SK-N-SH (cell line): ENCODE results near the gene CREB3. TPM values are rescaled to one million over a fixed set of nuclear protein-coding genes. Genes with fewer than 3 reads are reported as not detected.

ENCODE experiments used
- CTCF ChIA-PET: fragments of 300-600, 350-600 bp; formaldehyde crosslinking; extraction: SDS; loops from one replicate; lab custom pipeline; 2021; lab: Yijun Ruan, JAX
- POLR2A ChIA-PET: fragments of 350-600 bp; sonication (Branson Sonifier 250); formaldehyde crosslinking; extraction: SDS; loops from one replicate; lab custom pipeline; 2020; ENCODE audit warnings: antibody characterized with exemption, inconsistent platforms; lab: Yijun Ruan, JAX
- DNase-seq: peaks from one replicate; pipeline ENCODE4 v3.0.0; 2012
- H2AFZ ChIP-seq: fragments of 200-600 bp; sonication (generic); 2 replicates; pipeline ENCODE4 v1.8.1; 2016; ENCODE audit warnings: antibody characterized with exemption, mild to moderate bottlenecking, low read depth
- H3F3A ChIP-seq: fragments of 200-600 bp; sonication (generic); replicated peaks from 2 replicates; pipeline ENCODE3; 2016; ENCODE audit warnings: antibody characterized with exemption, mild to moderate bottlenecking; ENCODE audit not compliant: insufficient read depth
- H3K27ac ChIP-seq, 2 experiments: fragments of 200-500 bp in 1 of 2; fragments of 200-600 bp in 1 of 2; sonication (Bioruptor generic) in 1 of 2; sonication (generic), shearing (Covaris generic) in 1 of 2; 2 replicates each; pipeline versions ENCODE4 v1.5.1 to v1.6.1; 2014 to 2016; ENCODE audit warnings: low read depth in 2 of 2, inconsistent platforms in 1 of 2, low read length in 1 of 2, mild to moderate bottlenecking in 1 of 2, mixed read lengths in 1 of 2
- H3K27me3 ChIP-seq: fragments of 200-600 bp; sonication (generic), shearing (Covaris generic); 2 replicates; pipeline ENCODE4 v1.6.1; 2016; ENCODE audit warnings: mixed run types; ENCODE audit not compliant: insufficient read depth
- H3K36me3 ChIP-seq, 2 experiments: fragments of 200-500 bp in 1 of 2; fragments of 200-600 bp in 1 of 2; sonication (Bioruptor generic) in 1 of 2; sonication (generic) in 1 of 2; replicated peaks in 1 of 2; 2 replicates each; pipeline versions ENCODE3 to v1.5.1; 2014 to 2016; ENCODE audit warnings: low read length in 1 of 2, mild to moderate bottlenecking in 1 of 2; ENCODE audit not compliant: insufficient read depth in 2 of 2, control insufficient read depth in 1 of 2
- H3K4me1 ChIP-seq, 2 experiments: fragments of 200-500 bp in 1 of 2; fragments of 200-600 bp in 1 of 2; sonication (Bioruptor generic) in 1 of 2; sonication (generic), shearing (Covaris generic) in 1 of 2; 2 replicates each; pipeline versions ENCODE4 v1.5.1 to v1.6.1; 2014 to 2016; ENCODE audit warnings: low read depth in 1 of 2, low read length in 1 of 2, mixed run types in 1 of 2; ENCODE audit not compliant: insufficient read depth in 2 of 2, control insufficient read depth in 1 of 2
- H3K4me2 ChIP-seq: fragments of 200-600 bp; sonication (generic), shearing (Covaris generic); 2 replicates; pipeline ENCODE4 v1.6.1; 2017; ENCODE audit warnings: mixed run types
- H3K4me3 ChIP-seq, 2 experiments: fragments of 200-500 bp in 1 of 2; fragments of 200-600 bp in 1 of 2; sonication (Bioruptor generic) in 1 of 2; sonication (generic), shearing (Covaris generic) in 1 of 2; 2 replicates each; pipeline versions ENCODE4 v1.5.1 to v1.8.1; 2014 to 2016; ENCODE audit warnings: low read depth in 2 of 2, inconsistent platforms in 1 of 2, low read length in 1 of 2, mild to moderate bottlenecking in 1 of 2, mixed read lengths in 1 of 2, moderate library complexity in 1 of 2
- H3K79me2 ChIP-seq: fragments of 200-600 bp; sonication (generic); 2 replicates; pipeline ENCODE4 v1.8.1; 2017; ENCODE audit warnings: mild to moderate bottlenecking; ENCODE audit not compliant: insufficient read depth
- H3K9ac ChIP-seq: fragments of 200-600 bp; sonication (generic); 2 replicates; pipeline ENCODE4 v1.6.1; 2017; ENCODE audit warnings: mixed run types
- H3K9me2 ChIP-seq: fragments of 200-600 bp; sonication (generic); 2 replicates; pipeline ENCODE4 v1.6.1; 2017; ENCODE audit warnings: mixed run types
- H3K9me3 ChIP-seq: fragments of 200-600 bp; sonication (generic); 2 replicates; pipeline ENCODE4 v1.6.1; 2017; ENCODE audit warnings: mixed run types, mild to moderate bottlenecking, moderate library complexity
- H4K20me1 ChIP-seq: fragments of 200-600 bp; sonication (generic); 2 replicates; pipeline ENCODE4 v1.6.1; 2017; ENCODE audit warnings: mild to moderate bottlenecking, mixed run types; ENCODE audit not compliant: insufficient read depth
- CTCF ChIP-seq: fragments of 200-600 bp; sonication (generic); IDR thresholded peaks from 2 replicates; pipeline ENCODE4 v1.6.1; 2017; ENCODE audit warnings: antibody characterized with exemption, mild to moderate bottlenecking, moderate library complexity
- ELF1 ChIP-seq: IDR thresholded peaks from 2 replicates; pipeline ENCODE4 v1.4.0; 2012
- FOSL2 ChIP-seq: IDR thresholded peaks from 2 replicates; pipeline ENCODE4 v1.4.0; 2012; ENCODE audit warnings: low read depth, mild to moderate bottlenecking, moderate library complexity, borderline replicate concordance
- FOXJ3 ChIP-seq: sonication (generic); formaldehyde crosslinking; IDR thresholded peaks from 2 replicates; pipeline ENCODE4 v1.5.1; 2020; ENCODE audit warnings: mild to moderate bottlenecking, missing genetic modification reagents
- GATA2 ChIP-seq: sonication (generic); formaldehyde crosslinking; IDR thresholded peaks from 2 replicates; pipeline ENCODE4 v1.5.0; 2020; ENCODE audit warnings: mild to moderate bottlenecking, missing genetic modification reagents
- JUND ChIP-seq: IDR thresholded peaks from 2 replicates; pipeline ENCODE4 v1.4.0; 2012
- MXI1 ChIP-seq: IDR thresholded peaks from 2 replicates; pipeline ENCODE4 v1.6.1; 2012; ENCODE audit warnings: mild to moderate bottlenecking, low read depth, low read length, improper control_type of control experiment
- NRF1 ChIP-seq: IDR thresholded peaks from 2 replicates; pipeline ENCODE4 v1.6.1; 2012; ENCODE audit warnings: low read depth, mild to moderate bottlenecking, low read length
- RCOR1 ChIP-seq: fragments of 150-350 bp; IDR thresholded peaks from 2 replicates; pipeline ENCODE4 v1.6.1; 2017; ENCODE audit warnings: antibody characterized with exemption, low read length
- REST ChIP-seq: IDR thresholded peaks from 2 replicates; pipeline ENCODE4 v1.6.1; 2012; ENCODE audit warnings: mild to moderate bottlenecking, low read depth, low read length, moderate library complexity
- SIN3A ChIP-seq: IDR thresholded peaks from 2 replicates; pipeline ENCODE4 v1.6.1; 2012; ENCODE audit warnings: low read depth, mild to moderate bottlenecking, low read length, moderate library complexity, borderline replicate concordance
- SMC3 ChIP-seq: IDR thresholded peaks from 2 replicates; pipeline ENCODE4 v1.6.1; 2012; ENCODE audit warnings: low read depth, low read length, improper control_type of control experiment
- TAF1 ChIP-seq: IDR thresholded peaks from 2 replicates; pipeline ENCODE4 v1.6.1; 2012; ENCODE audit warnings: low read depth, mild to moderate bottlenecking, low read length, moderate library complexity, borderline replicate concordance
- TCF12 ChIP-seq: IDR thresholded peaks from 2 replicates; pipeline ENCODE4 v1.4.0; 2012
- WGBS: methylation state at CpG from one replicate; pipeline ENCODE4 v1.1.6; 2017; ENCODE audit warnings: low lambda C conversion rate; 5-methylcytosine and 5-hydroxymethylcytosine counted together
- polyA plus RNA-seq, 3 experiments: library from polyadenylated mRNA; depleted of rRNA; stranded (reverse); fragments of >200 nt; gene quantifications; 2 replicates each; pipeline ENCODE4 v1.2.3, GENCODE V29; 2012
- TF ChIP-seq, protein P1 (sequence below): IDR thresholded peaks from 2 replicates; pipeline ENCODE4 v1.4.0; 2012; ENCODE audit warnings: low read depth, borderline replicate concordance
- TF ChIP-seq, protein P2 (sequence below): fragments of 150-350 bp; IDR thresholded peaks from 2 replicates; pipeline ENCODE4 v1.6.1; 2016; ENCODE audit warnings: mild to moderate bottlenecking, low read depth, low read length
- TF ChIP-seq, protein P3 (sequence below): IDR thresholded peaks from 2 replicates; pipeline ENCODE4 v1.4.0; 2012; ENCODE audit warnings: low read depth, borderline replicate concordance

Gene CREB3
- polyA plus RNA-seq, 1 of the 3 experiments (the other 2 are of a cell fraction), result 38.6 TPM

- Histone ChIP-seq H3K9me3 (no peaks in the 10 kb centered on the region), H2AFZ (no peak overlapping the region), H3K79me2 (no peaks in the 10 kb centered on the region; the same call in 1 of the 2 replicates), H3K4me3 (no peak overlapping the region), H3K4me1 (no peaks in the 10 kb centered on the region), H3K4me2 (no peak overlapping the region), H3K36me3 (peaks cover 75 to 92% of the 10 kb centered on the region in 2 experiments), H3K9me2 (no peaks in the 10 kb centered on the region), H4K20me1 (no peaks in the 10 kb centered on the region), H3K9ac (no peak overlapping the region), H3F3A (peaks cover 18% of the 10 kb centered on the region), H3K27ac (no peak overlapping the region), H3K27me3 (no peaks in the 10 kb centered on the region)
- ChIA-PET POLR2A (no interaction called here), CTCF (interaction anchor here (1.1 to 19.9 kb wide), 5 partner anchors 8 to 58 kb away, joined by 3 to 183 read pairs (median 5); partner anchors contain the start of gene TLN1)
- no peak for DNase-seq
- no peak for TF ChIP-seq SIN3A
- TF ChIP-seq, protein P1, sequence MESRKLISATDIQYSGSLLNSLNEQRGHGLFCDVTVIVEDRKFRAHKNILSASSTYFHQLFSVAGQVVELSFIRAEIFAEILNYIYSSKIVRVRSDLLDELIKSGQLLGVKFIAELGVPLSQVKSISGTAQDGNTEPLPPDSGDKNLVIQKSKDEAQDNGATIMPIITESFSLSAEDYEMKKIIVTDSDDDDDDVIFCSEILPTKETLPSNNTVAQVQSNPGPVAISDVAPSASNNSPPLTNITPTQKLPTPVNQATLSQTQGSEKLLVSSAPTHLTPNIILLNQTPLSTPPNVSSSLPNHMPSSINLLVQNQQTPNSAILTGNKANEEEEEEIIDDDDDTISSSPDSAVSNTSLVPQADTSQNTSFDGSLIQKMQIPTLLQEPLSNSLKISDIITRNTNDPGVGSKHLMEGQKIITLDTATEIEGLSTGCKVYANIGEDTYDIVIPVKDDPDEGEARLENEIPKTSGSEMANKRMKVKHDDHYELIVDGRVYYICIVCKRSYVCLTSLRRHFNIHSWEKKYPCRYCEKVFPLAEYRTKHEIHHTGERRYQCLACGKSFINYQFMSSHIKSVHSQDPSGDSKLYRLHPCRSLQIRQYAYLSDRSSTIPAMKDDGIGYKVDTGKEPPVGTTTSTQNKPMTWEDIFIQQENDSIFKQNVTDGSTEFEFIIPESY, result no peak
- no peak for TF ChIP-seq SMC3
- TF ChIP-seq TAF1, result no peak
- no peak for TF ChIP-seq REST
- no peak for TF ChIP-seq FOXJ3 (CRISPR knock-in tag)
- no peak for TF ChIP-seq ELF1
- TF ChIP-seq MXI1, result no peak
- TF ChIP-seq, protein P2, sequence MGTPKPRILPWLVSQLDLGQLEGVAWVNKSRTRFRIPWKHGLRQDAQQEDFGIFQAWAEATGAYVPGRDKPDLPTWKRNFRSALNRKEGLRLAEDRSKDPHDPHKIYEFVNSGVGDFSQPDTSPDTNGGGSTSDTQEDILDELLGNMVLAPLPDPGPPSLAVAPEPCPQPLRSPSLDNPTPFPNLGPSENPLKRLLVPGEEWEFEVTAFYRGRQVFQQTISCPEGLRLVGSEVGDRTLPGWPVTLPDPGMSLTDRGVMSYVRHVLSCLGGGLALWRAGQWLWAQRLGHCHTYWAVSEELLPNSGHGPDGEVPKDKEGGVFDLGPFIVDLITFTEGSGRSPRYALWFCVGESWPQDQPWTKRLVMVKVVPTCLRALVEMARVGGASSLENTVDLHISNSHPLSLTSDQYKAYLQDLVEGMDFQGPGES, result no peak
- TF ChIP-seq CTCF, result no peak
- no peak for TF ChIP-seq FOSL2
- no peak for TF ChIP-seq GATA2 (CRISPR knock-in tag)
- TF ChIP-seq, protein P3, sequence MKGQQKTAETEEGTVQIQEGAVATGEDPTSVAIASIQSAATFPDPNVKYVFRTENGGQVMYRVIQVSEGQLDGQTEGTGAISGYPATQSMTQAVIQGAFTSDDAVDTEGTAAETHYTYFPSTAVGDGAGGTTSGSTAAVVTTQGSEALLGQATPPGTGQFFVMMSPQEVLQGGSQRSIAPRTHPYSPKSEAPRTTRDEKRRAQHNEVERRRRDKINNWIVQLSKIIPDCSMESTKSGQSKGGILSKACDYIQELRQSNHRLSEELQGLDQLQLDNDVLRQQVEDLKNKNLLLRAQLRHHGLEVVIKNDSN, result no peak
- no peak for TF ChIP-seq TCF12
- TF ChIP-seq RCOR1, result no peak
- no peak for TF ChIP-seq NRF1
- TF ChIP-seq JUND, result no peak
- 95% methylated on average over 15 of the region's 26 CpGs for WGBS
Observed at GRCh38 chr9:35703906-35704672, 28.4 kb upstream of the CREB3 start.
